GM12891 (cell line): ENCODE measurements around the gene PNLIPRP1.

ENCODE experiments used
- POLR2A ChIP-seq: IDR thresholded peaks from 2 replicates; pipeline ENCODE4 v1.6.1; 2011; ENCODE audit warnings: low read depth, low read length, control low read depth
- POLR2AphosphoS5 ChIP-seq: IDR thresholded peaks from 2 replicates; pipeline ENCODE4 v1.6.1; 2011; ENCODE audit warnings: low read depth, low read length, control low read depth
- TAF1 ChIP-seq: IDR thresholded peaks from 2 replicates; pipeline ENCODE4 v1.6.1; 2011; ENCODE audit warnings: low read depth, low read length, control low read depth

GRCh38 chr10:116574797-116575196 lies 16.0 kb upstream of the PNLIPRP1 start:
- TF ChIP-seq POLR2A (no peak), POLR2AphosphoS5 (no peak), TAF1 (no peak)
